ENCODE results near the gene MIP. TPM values are rescaled to one million over a fixed set of nuclear protein-coding genes. Genes with fewer than 3 reads are reported as not detected.

MIP gene
- total and polyA plus RNA-seq, 2 of the 13 experiments (the other 11 are each of a cell fraction or from before 2014, with no cell fraction given), result not detected

DNA sequence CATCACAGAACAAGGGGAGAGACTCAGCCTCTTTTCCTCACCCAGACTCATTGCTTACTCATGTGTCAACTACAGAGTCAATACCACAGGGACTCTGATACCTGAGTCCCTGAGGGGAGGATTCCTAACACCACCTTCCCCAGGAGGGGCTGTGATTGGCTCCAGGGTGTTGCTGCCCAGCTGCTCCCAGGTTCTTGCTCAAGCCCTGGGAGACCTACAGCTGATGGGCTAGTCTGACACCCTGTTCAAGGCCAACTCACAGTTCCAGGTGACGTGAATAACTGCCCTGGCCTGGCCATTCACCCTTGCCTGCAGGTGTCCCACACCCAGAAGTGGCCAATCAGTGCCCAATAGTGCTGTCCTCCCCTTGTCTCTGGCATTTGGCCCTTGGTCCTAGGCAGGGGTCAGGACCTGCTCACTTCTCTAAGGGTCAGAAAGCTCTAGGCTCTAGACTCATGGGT lies 22.5 kb upstream of the MIP start (continued):
- TF ChIP-seq ZFP37 (CRISPR knock-in tag; IDR thresholded peaks at IDR 0.05; ENCODE audit: borderline replicate concordance) (no peak), TAF15 (IDR thresholded peaks at IDR 0.05; ENCODE audit: low read depth, low read length, poor library complexity, severe bottlenecking) (no peak), ZNF326 (CRISPR knock-in tag; IDR thresholded peaks at IDR 0.05; ENCODE audit: borderline replicate concordance) (no peak), TGIF2 (CRISPR knock-in tag; IDR thresholded peaks at IDR 0.05) (0 out of 2 replicates have a peak, but pooled peaks have one; percentile 44), CEBPB (IDR thresholded peaks at IDR 0.05; ENCODE audit: borderline replicate concordance, low read depth, low read length) (peak; percentile 90), POGZ (CRISPR knock-in tag; IDR thresholded peaks at IDR 0.05) (no peak), PITX1 (CRISPR knock-in tag; IDR thresholded peaks at IDR 0.05) (peak; percentile 51; the same call in 1 of the 2 replicates), ZNF230 (CRISPR knock-in tag; IDR thresholded peaks at IDR 0.05) (no peak), ZNF720 (CRISPR knock-in tag; IDR thresholded peaks at IDR 0.05) (no peak), MTF2 (CRISPR knock-in tag; IDR thresholded peaks at IDR 0.05; ENCODE audit: borderline replicate concordance) (no peak), GABPA (IDR thresholded peaks at IDR 0.05; ENCODE audit: low read depth, low read length) (no peak), GABPA (CRISPR knock-in tag; IDR thresholded peaks at IDR 0.05; ENCODE audit: low read depth) (no peak), ZNF30 (CRISPR knock-in tag; IDR thresholded peaks at IDR 0.05) (no peak), SP1 (IDR thresholded peaks at IDR 0.05) (no peak), SP1 (CRISPR knock-in tag; IDR thresholded peaks at IDR 0.05) (no peak), NFE2L1 (CRISPR knock-in tag; IDR thresholded peaks at IDR 0.05; ENCODE audit: borderline replicate concordance) (no peak), SP4 (CRISPR knock-in tag; IDR thresholded peaks at IDR 0.05) (no peak), TP53 (CRISPR knock-in tag; conservative IDR thresholded peaks at IDR 0.05) (no peak), ZNF616 (CRISPR knock-in tag; IDR thresholded peaks at IDR 0.05; ENCODE audit: low read depth) (no peak), MIER3 (CRISPR knock-in tag; IDR thresholded peaks at IDR 0.05; ENCODE audit: borderline replicate concordance) (no peak), ZNF484 (CRISPR knock-in tag; IDR thresholded peaks at IDR 0.05; ENCODE audit: borderline replicate concordance, low read depth) (no peak), U2AF1 (optimal IDR thresholded peaks at IDR 0.05; ENCODE audit: low read depth, low read length) (no peak), HOXA3 (CRISPR knock-in tag; IDR thresholded peaks at IDR 0.05) (peak; percentile 28; the same call in 1 of the 2 replicates)
- TF ChIP-seq, protein P1, sequence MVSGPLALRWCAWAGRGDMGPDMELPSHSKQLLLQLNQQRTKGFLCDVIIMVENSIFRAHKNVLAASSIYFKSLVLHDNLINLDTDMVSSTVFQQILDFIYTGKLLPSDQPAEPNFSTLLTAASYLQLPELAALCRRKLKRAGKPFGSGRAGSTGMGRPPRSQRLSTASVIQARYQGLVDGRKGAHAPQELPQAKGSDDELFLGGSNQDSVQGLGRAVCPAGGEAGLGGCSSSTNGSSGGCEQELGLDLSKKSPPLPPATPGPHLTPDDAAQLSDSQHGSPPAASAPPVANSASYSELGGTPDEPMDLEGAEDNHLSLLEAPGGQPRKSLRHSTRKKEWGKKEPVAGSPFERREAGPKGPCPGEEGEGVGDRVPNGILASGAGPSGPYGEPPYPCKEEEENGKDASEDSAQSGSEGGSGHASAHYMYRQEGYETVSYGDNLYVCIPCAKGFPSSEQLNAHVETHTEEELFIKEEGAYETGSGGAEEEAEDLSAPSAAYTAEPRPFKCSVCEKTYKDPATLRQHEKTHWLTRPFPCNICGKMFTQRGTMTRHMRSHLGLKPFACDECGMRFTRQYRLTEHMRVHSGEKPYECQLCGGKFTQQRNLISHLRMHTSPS (CRISPR knock-in tag; IDR thresholded peaks at IDR 0.05; ENCODE audit: low read depth), result no peak
- TF ChIP-seq, protein P2, sequence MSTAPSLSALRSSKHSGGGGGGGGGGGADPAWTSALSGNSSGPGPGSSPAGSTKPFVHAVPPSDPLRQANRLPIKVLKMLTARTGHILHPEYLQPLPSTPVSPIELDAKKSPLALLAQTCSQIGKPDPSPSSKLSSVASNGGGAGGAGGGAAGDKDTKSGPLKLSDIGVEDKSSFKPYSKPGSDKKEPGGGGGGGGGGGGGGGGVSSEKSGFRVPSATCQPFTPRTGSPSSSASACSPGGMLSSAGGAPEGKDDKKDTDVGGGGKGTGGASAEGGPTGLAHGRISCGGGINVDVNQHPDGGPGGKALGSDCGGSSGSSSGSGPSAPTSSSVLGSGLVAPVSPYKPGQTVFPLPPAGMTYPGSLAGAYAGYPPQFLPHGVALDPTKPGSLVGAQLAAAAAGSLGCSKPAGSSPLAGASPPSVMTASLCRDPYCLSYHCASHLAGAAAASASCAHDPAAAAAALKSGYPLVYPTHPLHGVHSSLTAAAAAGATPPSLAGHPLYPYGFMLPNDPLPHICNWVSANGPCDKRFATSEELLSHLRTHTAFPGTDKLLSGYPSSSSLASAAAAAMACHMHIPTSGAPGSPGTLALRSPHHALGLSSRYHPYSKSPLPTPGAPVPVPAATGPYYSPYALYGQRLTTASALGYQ (CRISPR knock-in tag; IDR thresholded peaks at IDR 0.05), result no peak
- TF ChIP-seq, protein P3, sequence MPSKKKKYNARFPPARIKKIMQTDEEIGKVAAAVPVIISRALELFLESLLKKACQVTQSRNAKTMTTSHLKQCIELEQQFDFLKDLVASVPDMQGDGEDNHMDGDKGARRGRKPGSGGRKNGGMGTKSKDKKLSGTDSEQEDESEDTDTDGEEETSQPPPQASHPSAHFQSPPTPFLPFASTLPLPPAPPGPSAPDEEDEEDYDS (CRISPR knock-in tag; IDR thresholded peaks at IDR 0.05), result no peak
- TF ChIP-seq, protein P4, sequence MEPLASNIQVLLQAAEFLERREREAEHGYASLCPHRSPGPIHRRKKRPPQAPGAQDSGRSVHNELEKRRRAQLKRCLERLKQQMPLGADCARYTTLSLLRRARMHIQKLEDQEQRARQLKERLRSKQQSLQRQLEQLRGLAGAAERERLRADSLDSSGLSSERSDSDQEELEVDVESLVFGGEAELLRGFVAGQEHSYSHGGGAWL (CRISPR knock-in tag; IDR thresholded peaks at IDR 0.05), result no peak
- TF ChIP-seq, protein P5, sequence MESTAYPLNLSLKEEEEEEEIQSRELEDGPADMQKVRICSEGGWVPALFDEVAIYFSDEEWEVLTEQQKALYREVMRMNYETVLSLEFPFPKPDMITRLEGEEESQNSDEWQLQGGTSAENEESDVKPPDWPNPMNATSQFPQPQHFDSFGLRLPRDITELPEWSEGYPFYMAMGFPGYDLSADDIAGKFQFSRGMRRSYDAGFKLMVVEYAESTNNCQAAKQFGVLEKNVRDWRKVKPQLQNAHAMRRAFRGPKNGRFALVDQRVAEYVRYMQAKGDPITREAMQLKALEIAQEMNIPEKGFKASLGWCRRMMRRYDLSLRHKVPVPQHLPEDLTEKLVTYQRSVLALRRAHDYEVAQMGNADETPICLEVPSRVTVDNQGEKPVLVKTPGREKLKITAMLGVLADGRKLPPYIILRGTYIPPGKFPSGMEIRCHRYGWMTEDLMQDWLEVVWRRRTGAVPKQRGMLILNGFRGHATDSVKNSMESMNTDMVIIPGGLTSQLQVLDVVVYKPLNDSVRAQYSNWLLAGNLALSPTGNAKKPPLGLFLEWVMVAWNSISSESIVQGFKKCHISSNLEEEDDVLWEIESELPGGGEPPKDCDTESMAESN (CRISPR knock-in tag; conservative IDR thresholded peaks at IDR 0.05), result no peak

All from HepG2 (cell line).